ENCODE results near the gene WDR88. TPM values are rescaled to one million over a fixed set of nuclear protein-coding genes. Genes with fewer than 3 reads are reported as not detected.
A peak's percentile ranks its signal among the peaks of the same experiment; 100 is the strongest.

Gene WDR88
- total RNA-seq, 2 donors from 2014 or later: not detected

- Mint-ChIP-seq H3K27ac (no peak overlapping the region), H3K4me3 (no peak overlapping the region), H3K9me3 (no peaks in the 10 kb centered on the region), H3K4me1 (peaks cover 11% of the 10 kb centered on the region), H3K27me3 (ENCODE audit: insufficient read depth) (no peaks in the 10 kb centered on the region), H3K36me3 (ENCODE audit: low read depth) (peaks cover 41% of the 10 kb centered on the region)
- peaks cover 47% of the 10 kb centered on the region for H3K36me3 ChIP-seq (ENCODE audit: control insufficient read depth, insufficient read depth, low read length)
- no peak overlapping the region for H3K27ac ChIP-seq (ENCODE audit: low read depth, low read length)
- WGBS, 2 experiments (ENCODE audit: insufficient coverage in 1 of 2, insufficient read length in 1 of 2): 87 to 94% methylated on average over 2 to 3 of the region's 3 CpGs
- H3K4me1 ChIP-seq (ENCODE audit: control insufficient read depth, insufficient read depth, low read length): peaks cover 4% of the 10 kb centered on the region
- H3K9me3 ChIP-seq (ENCODE audit: control insufficient read depth, low read length): no peaks in the 10 kb centered on the region
- no peak overlapping the region for H3K4me3 ChIP-seq (ENCODE audit: low read length)
- DNase-seq: no peak
- no peaks in the 10 kb centered on the region for H3K27me3 ChIP-seq (ENCODE audit: control insufficient read depth, insufficient read depth, low read length, poor library complexity, severe bottlenecking)
- no peak for TF ChIP-seq CTCF (conservative IDR thresholded peaks at IDR 0.05)
- H3K9ac ChIP-seq (ENCODE audit: extremely low read depth, low read length, poor library complexity, severe bottlenecking): no peak overlapping the region
Measured at GRCh38 chr19:33089010-33089409, 42.9 kb upstream of the WDR88 start.

GRCh38 chr19:33090179-33090578 is 41.7 kb upstream of the WDR88 start:
- H3K27me3 ChIP-seq (ENCODE audit: control insufficient read depth, insufficient read depth, low read length, poor library complexity, severe bottlenecking): no peaks in the 10 kb centered on the region
- Mint-ChIP-seq H3K27ac (no peak overlapping the region), H3K27me3 (ENCODE audit: insufficient read depth) (no peaks in the 10 kb centered on the region), H3K36me3 (ENCODE audit: low read depth) (peaks cover 51% of the 10 kb centered on the region), H3K4me3 (no peak overlapping the region), H3K9me3 (no peaks in the 10 kb centered on the region), H3K4me1 (peaks cover 7% of the 10 kb centered on the region)
- no peak for TF ChIP-seq CTCF (conservative IDR thresholded peaks at IDR 0.05)
- WGBS, 2 experiments (ENCODE audit: insufficient coverage in 1 of 2, insufficient read length in 1 of 2): 80 to 88% methylated on average over 1 to 3 of the region's 3 CpGs
- H3K27ac ChIP-seq (ENCODE audit: low read depth, low read length): no peak overlapping the region
- DNase-seq: no peak
- no peaks in the 10 kb centered on the region for H3K9me3 ChIP-seq (ENCODE audit: control insufficient read depth, low read length)
- H3K4me3 ChIP-seq (ENCODE audit: low read length): no peak overlapping the region
- peaks cover 54% of the 10 kb centered on the region for H3K36me3 ChIP-seq (ENCODE audit: control insufficient read depth, insufficient read depth, low read length)
- peaks cover 4% of the 10 kb centered on the region for H3K4me1 ChIP-seq (ENCODE audit: control insufficient read depth, insufficient read depth, low read length)
- H3K9ac ChIP-seq (ENCODE audit: extremely low read depth, low read length, poor library complexity, severe bottlenecking): no peak overlapping the region

GRCh38 chr19:33093420-33094210 is 38.3 kb upstream of the WDR88 start:
- 92 to 98% methylated on average over 8 to 11 of the region's 11 CpGs for WGBS, 2 experiments (ENCODE audit: insufficient coverage in 1 of 2, insufficient read length in 1 of 2)
- no peak overlapping the region for H3K4me3 Mint-ChIP-seq
- H3K4me3 ChIP-seq (ENCODE audit: low read length): no peak overlapping the region
- H3K4me1 ChIP-seq (ENCODE audit: control insufficient read depth, insufficient read depth, low read length): no peaks in the 10 kb centered on the region
- no peaks in the 10 kb centered on the region for H3K9me3 ChIP-seq (ENCODE audit: control insufficient read depth, low read length)
- no peak overlapping the region for H3K9ac ChIP-seq (ENCODE audit: extremely low read depth, low read length, poor library complexity, severe bottlenecking)
- no peaks in the 10 kb centered on the region for H3K9me3 Mint-ChIP-seq
- TF ChIP-seq CTCF (conservative IDR thresholded peaks at IDR 0.05): no peak
- H3K27ac Mint-ChIP-seq: peak overlapping the region; percentile 67
- H3K27ac ChIP-seq (ENCODE audit: low read depth, low read length): no peak overlapping the region
- H3K27me3 Mint-ChIP-seq (ENCODE audit: insufficient read depth): no peaks in the 10 kb centered on the region
- H3K27me3 ChIP-seq (ENCODE audit: control insufficient read depth, insufficient read depth, low read length, poor library complexity, severe bottlenecking): no peaks in the 10 kb centered on the region
- H3K4me1 Mint-ChIP-seq: peaks cover 5% of the 10 kb centered on the region
- H3K36me3 ChIP-seq (ENCODE audit: control insufficient read depth, insufficient read depth, low read length): peaks cover 71% of the 10 kb centered on the region
- H3K36me3 Mint-ChIP-seq (ENCODE audit: low read depth): peaks cover 77% of the 10 kb centered on the region
- DNase-seq: no peak

All from endodermal cell (in vitro differentiated cells).